BJ (cell line): ENCODE data around the gene CAAP1. TPM values are rescaled to one million over a fixed set of nuclear protein-coding genes. Genes with fewer than 3 reads are reported as not detected.
"Not testable (repeated sequence)": the region's sequence is repeated elsewhere in the genome, so short reads cannot be mapped to it uniquely, and the experiment has no call there.

Source experiments
- CTCF ChIA-PET: fragments of 350-600 bp; formaldehyde crosslinking; extraction: SDS; loops from one replicate; lab custom pipeline; 2021; ENCODE audit warnings: antibody characterized with exemption, inconsistent platforms; lab: Yijun Ruan, JAX
- POLR2A ChIA-PET: fragments of 300-600 bp; sonication (Branson Sonifier 250); formaldehyde crosslinking; extraction: SDS; loops from one replicate; lab custom pipeline; 2021; ENCODE audit warnings: antibody characterized with exemption; lab: Charles Lee
- DNase-seq: peaks from one replicate; pipeline ENCODE4 v3.0.0-alpha.2; 2011; ENCODE audit warnings: low read depth
- H3K27me3 ChIP-seq: 2 replicates; pipeline ENCODE4 v1.6.0; 2011; ENCODE audit warnings: low read length; ENCODE audit not compliant: control insufficient read depth, insufficient read depth
- H3K36me3 ChIP-seq: 2 replicates; pipeline ENCODE4 v1.5.1; 2011; ENCODE audit warnings: low read length; ENCODE audit not compliant: control insufficient read depth, insufficient read depth
- H3K4me3 ChIP-seq: 2 replicates; pipeline ENCODE4 v1.5.1; 2011; ENCODE audit warnings: low read depth, mild to moderate bottlenecking, control low read depth, low read length
- CTCF ChIP-seq: IDR thresholded peaks from 2 replicates; pipeline ENCODE4 v1.5.1; 2011; ENCODE audit warnings: low read depth, mild to moderate bottlenecking, control low read depth, inconsistent platforms, low read length, moderate library complexity; ENCODE audit not compliant: insufficient read depth
- polyA plus RNA-seq: library from polyadenylated mRNA; depleted of rRNA; stranded (reverse); fragments of >200 nt; gene quantifications from 2 replicates; pipeline ENCODE4 v1.2.3, GENCODE V29; 2011

Gene CAAP1
- polyA plus RNA-seq, 1 experiment: 5.2 TPM

GRCh38 chr9:26856413-26857032 is 36.1 kb downstream of the CAAP1 start:
- Histone ChIP-seq H3K27me3 (no peaks in the 10 kb centered on the region), H3K4me3 (no peak overlapping the region), H3K36me3 (no peaks in the 10 kb centered on the region; the same call in none of the 2 replicates)
- ChIA-PET POLR2A (no interaction called here), CTCF (interaction anchor here (0.5 to 1.2 kb wide), 4 partner anchors 115 to 180 kb away, joined by 3 to 4 read pairs (median 3); no protein-coding TSS in a partner anchor)
- peak; percentile 41 for TF ChIP-seq CTCF
- no peak for DNase-seq

GRCh38 chr9:26850995-26851394 is 41.6 kb downstream of the CAAP1 start:
- no peak for DNase-seq
- ChIA-PET POLR2A (no interaction called here), CTCF (no interaction called here)
- TF ChIP-seq CTCF: no peak
- Histone ChIP-seq H3K27me3 (no peaks in the 10 kb centered on the region), H3K36me3 (no peaks in the 10 kb centered on the region; the same call in 1 of the 2 replicates), H3K4me3 (no peak overlapping the region)

- peak; percentile 12 for DNase-seq
- TF ChIP-seq CTCF: no peak
- ChIA-PET POLR2A (no interaction called here), CTCF (interaction anchor here (0.8 to 1.1 kb wide), 2 partner anchors 9 to 14 kb away, joined by 3 to 4 read pairs; no protein-coding TSS in a partner anchor)
- no peak overlapping the region for H3K4me3 ChIP-seq
- no peaks in the 10 kb centered on the region for H3K36me3 ChIP-seq
- H3K27me3 ChIP-seq: no peaks in the 10 kb centered on the region
These were observed 58.8 kb downstream of the CAAP1 start for GRCh38 chr9:26833792-26834191.

GRCh38 chr9:26828391-26828955 is 64.1 kb downstream of the CAAP1 start:
- CTCF ChIA-PET, POLR2A ChIA-PET, H3K36me3 ChIP-seq, H3K4me3 ChIP-seq, H3K27me3 ChIP-seq, DNase-seq: not testable (repeated sequence)

GRCh38 chr9:26814799-26815198 is 77.8 kb downstream of the CAAP1 start:
- no peak overlapping the region for H3K4me3 ChIP-seq
- DNase-seq: no peak
- ChIA-PET CTCF (no interaction called here), POLR2A (no interaction called here)
- no peaks in the 10 kb centered on the region for H3K27me3 ChIP-seq
- H3K36me3 ChIP-seq: no peaks in the 10 kb centered on the region
- no peak for TF ChIP-seq CTCF
